Fibroblast of pulmonary artery (primary cell): ENCODE results near the gene DNAJB6.
A peak's percentile ranks its signal among the peaks of the same experiment; 100 is the strongest.

ENCODE experiments used
- DNase-seq: peaks from one replicate; pipeline ENCODE4 v3.0.0-alpha.2; 2010; ENCODE audit warnings: low read depth
- H3K4me3 ChIP-seq: replicated peaks from 2 replicates; pipeline ENCODE4 v1.5.1; 2011; ENCODE audit warnings: low read depth, mild to moderate bottlenecking, control low read depth, low read length, moderate library complexity
- TF ChIP-seq, protein P1 (sequence below): IDR thresholded peaks from 2 replicates; pipeline ENCODE4 v1.5.1; 2011; ENCODE audit warnings: mild to moderate bottlenecking, control low read depth, low read length, inconsistent platforms; ENCODE audit errors: missing control alignments

The DNAJB6 gene

GRCh38 chr7:157431951-157432540 is 95.2 kb downstream of the DNAJB6 start:
- no peak for DNase-seq
- TF ChIP-seq, protein P1, sequence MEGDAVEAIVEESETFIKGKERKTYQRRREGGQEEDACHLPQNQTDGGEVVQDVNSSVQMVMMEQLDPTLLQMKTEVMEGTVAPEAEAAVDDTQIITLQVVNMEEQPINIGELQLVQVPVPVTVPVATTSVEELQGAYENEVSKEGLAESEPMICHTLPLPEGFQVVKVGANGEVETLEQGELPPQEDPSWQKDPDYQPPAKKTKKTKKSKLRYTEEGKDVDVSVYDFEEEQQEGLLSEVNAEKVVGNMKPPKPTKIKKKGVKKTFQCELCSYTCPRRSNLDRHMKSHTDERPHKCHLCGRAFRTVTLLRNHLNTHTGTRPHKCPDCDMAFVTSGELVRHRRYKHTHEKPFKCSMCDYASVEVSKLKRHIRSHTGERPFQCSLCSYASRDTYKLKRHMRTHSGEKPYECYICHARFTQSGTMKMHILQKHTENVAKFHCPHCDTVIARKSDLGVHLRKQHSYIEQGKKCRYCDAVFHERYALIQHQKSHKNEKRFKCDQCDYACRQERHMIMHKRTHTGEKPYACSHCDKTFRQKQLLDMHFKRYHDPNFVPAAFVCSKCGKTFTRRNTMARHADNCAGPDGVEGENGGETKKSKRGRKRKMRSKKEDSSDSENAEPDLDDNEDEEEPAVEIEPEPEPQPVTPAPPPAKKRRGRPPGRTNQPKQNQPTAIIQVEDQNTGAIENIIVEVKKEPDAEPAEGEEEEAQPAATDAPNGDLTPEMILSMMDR, result no peak
- H3K4me3 ChIP-seq, result peak overlapping the region; percentile 39

DNA sequence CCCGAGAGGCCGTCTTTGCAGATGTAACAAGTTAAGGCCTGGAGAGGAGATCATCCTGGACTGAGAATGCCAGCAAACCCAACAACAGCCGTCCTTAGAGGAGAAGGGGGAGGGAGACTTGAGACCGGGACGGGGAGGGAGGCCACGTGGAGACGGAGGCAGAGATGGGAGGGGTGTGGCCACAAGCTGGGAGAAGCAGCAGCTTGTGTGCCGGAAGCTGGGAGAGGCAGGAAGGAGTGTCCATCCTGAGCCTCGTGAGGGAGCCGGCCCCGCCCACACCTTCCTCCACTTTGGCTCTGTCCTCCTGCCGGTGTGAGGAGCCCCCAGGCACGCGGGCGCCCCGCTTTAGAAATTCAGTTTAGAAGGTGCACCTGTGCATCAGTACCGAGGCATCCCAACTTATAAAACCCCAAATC is 95.7 kb downstream of the DNAJB6 start:
- TF ChIP-seq, protein P1, result no peak
- peak overlapping the region; percentile 39 for H3K4me3 ChIP-seq
- peak; percentile 78 for DNase-seq

DNA sequence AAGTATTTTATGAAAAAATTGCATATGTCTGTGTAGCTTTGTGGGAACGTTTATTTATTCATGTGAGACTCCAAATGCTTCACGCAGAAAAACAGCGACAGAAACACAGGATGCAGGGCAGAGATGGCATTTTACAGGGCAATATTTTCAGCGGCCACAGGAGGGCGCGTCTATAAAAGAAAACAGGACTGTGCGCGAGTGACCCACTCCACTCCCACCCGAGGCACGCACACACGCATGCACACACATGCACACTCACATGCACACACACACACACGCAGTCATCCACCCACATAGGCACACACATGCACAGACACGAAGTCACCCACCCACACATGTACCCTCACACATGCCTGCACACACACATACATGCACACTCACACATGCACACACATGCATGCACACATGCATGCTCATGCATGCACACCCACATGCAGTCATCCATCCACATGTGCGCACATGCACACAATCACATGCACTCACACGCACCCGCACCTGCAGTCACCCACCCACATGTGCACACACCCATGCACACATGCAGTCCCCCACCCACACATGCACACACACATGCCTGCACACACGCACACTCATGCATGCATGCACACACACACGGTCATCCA is 96.3 kb downstream of the DNAJB6 start:
- DNase-seq, result peak; percentile 51
- peak overlapping the region; percentile 39 for H3K4me3 ChIP-seq
- TF ChIP-seq, protein P1, result peak; percentile 63

- TF ChIP-seq, protein P1, result no peak
- no peak for DNase-seq
- H3K4me3 ChIP-seq, result no peak overlapping the region
Measured at GRCh38 chr7:157433628-157434027, 96.8 kb downstream of the DNAJB6 start.

- TF ChIP-seq, protein P1, result no peak
- no peak for DNase-seq
- no peak overlapping the region for H3K4me3 ChIP-seq
Measured at GRCh38 chr7:157434231-157434630, 97.4 kb downstream of the DNAJB6 start.

GRCh38 chr7:157434701-157435100 is 97.9 kb downstream of the DNAJB6 start:
- no peak for DNase-seq
- H3K4me3 ChIP-seq, result no peak overlapping the region
- TF ChIP-seq, protein P1, result no peak

GRCh38 chr7:157436076-157436475 is 99.3 kb downstream of the DNAJB6 start:
- no peak for DNase-seq
- H3K4me3 ChIP-seq, result no peak overlapping the region
- TF ChIP-seq, protein P1, result no peak
